ENCODE measurements around the gene DIDO1. TPM values are rescaled to one million over a fixed set of nuclear protein-coding genes. Genes with fewer than 3 reads are reported as not detected.
"Not testable (repeated sequence)": the region's sequence is repeated elsewhere in the genome, so short reads cannot be mapped to it uniquely, and the experiment has no call there.

DIDO1 gene
- total RNA-seq, 2 experiments from 2014 or later, result 51.9 to 54.3 TPM

DNA sequence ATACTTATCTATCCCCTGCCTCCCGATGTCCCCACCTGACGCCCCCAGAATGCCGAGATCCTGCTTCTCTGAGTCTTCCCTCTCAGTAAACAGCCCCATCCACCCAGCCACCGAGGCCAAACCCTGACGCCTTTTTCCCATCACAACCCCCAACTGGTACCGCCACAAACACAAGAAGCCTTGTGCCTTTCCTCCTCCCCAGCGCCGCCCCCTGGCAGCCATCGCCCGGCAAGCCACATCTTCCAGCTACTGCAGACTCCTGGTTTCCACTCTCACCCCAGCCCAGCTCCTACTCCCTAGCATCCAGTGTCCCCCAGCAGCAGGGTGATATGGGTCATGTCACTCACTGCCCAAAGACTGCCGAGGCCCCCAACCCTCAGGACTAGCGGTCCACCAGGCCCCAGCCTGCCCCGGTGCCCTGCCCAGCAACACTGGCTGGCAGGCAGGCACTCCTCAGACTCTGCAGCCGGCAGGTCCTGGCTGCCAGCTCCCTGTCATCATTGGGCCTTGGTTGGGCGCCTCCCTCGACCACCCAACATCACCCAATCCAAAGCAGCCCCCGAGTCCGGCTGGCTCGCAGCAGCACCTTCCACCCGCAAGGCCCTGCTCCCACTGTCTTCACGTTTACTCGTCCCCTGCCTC, 75.9 kb downstream of the DIDO1 start:
- H3K36me3 Mint-ChIP-seq (ENCODE audit: low read depth), result peaks cover 34% of the 10 kb centered on the region

DNA sequence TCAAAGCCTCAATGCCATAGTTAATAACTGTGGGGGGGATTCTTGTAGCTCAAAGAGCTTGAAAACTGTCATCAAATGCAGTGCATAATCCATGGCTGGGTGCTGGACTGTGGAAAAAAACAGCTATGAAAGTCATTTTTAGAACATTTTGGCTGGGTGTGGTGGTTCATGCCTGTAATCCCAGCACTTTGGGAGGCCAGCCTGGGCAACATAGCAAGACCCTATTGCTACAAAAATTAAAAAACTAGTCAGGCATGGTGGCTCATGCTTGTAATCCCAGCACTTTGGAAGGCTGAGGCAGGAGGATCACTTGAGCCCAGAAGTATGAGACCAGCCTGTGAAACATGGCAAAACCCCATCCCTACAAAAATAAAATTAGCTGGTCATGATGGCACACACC, 76.9 kb downstream of the DIDO1 start:
- Mint-ChIP-seq H3K4me3 (no peak overlapping the region), H3K27ac (no peak overlapping the region), H3K9me3 (no peaks in the 10 kb centered on the region), H3K4me1 (ENCODE audit: low read depth) (no peaks in the 10 kb centered on the region), H3K36me3 (ENCODE audit: low read depth) (peaks cover 28% of the 10 kb centered on the region), H3K27me3 (no peaks in the 10 kb centered on the region)
- H3K36me3 ChIP-seq (ENCODE audit: insufficient read depth, low read length), result peaks cover 22% of the 10 kb centered on the region
- ATAC-seq (ENCODE audit: poor library complexity) (no peak), DNase-seq (no peak)
- H3K4me1 ChIP-seq (ENCODE audit: insufficient read depth, low read length), result no peaks in the 10 kb centered on the region
- CTCF ChIA-PET, result no interaction called here
- no peak overlapping the region for H3K4me3 ChIP-seq (ENCODE audit: low read length)
- H3K27ac ChIP-seq (ENCODE audit: low read depth in 1 of 2, low read length in 2 of 2), result no peak overlapping the region
- POLR2A ChIA-PET, result no interaction called here
- no peaks in the 10 kb centered on the region for H3K27me3 ChIP-seq (ENCODE audit: control insufficient read depth in 1 of 2, insufficient read depth in 2 of 2, low read length in 2 of 2)
- intact Hi-C loops (cut with DNase I, micrococcal nuclease), result no loop called here
- H3K9me3 ChIP-seq (ENCODE audit: control insufficient read depth in 1 of 2, insufficient read depth in 1 of 2, low read length in 2 of 2), result no peaks in the 10 kb centered on the region
- TF ChIP-seq, protein P1, sequence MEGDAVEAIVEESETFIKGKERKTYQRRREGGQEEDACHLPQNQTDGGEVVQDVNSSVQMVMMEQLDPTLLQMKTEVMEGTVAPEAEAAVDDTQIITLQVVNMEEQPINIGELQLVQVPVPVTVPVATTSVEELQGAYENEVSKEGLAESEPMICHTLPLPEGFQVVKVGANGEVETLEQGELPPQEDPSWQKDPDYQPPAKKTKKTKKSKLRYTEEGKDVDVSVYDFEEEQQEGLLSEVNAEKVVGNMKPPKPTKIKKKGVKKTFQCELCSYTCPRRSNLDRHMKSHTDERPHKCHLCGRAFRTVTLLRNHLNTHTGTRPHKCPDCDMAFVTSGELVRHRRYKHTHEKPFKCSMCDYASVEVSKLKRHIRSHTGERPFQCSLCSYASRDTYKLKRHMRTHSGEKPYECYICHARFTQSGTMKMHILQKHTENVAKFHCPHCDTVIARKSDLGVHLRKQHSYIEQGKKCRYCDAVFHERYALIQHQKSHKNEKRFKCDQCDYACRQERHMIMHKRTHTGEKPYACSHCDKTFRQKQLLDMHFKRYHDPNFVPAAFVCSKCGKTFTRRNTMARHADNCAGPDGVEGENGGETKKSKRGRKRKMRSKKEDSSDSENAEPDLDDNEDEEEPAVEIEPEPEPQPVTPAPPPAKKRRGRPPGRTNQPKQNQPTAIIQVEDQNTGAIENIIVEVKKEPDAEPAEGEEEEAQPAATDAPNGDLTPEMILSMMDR (IDR thresholded peaks at IDR 0.05), result no peak

More for the DNA sequence above, 75.9 kb downstream of the DIDO1 start:
- Histone ChIP-seq H3K36me3 (ENCODE audit: insufficient read depth, low read length) (peaks cover 22% of the 10 kb centered on the region), H3K27me3 (ENCODE audit: control insufficient read depth in 1 of 2, insufficient read depth in 2 of 2, low read length in 2 of 2) (no peaks in the 10 kb centered on the region), H3K4me3 (ENCODE audit: low read length) (no peak overlapping the region), H3K4me1 (ENCODE audit: insufficient read depth, low read length) (no peaks in the 10 kb centered on the region), H3K27ac (ENCODE audit: low read depth in 1 of 2, low read length in 2 of 2) (no peak overlapping the region), H3K9me3 (ENCODE audit: control insufficient read depth in 1 of 2, insufficient read depth in 1 of 2, low read length in 2 of 2) (no peaks in the 10 kb centered on the region)
- ChIA-PET POLR2A (no interaction called here), CTCF (no interaction called here)
- no peak overlapping the region for H3K4me3 Mint-ChIP-seq
- intact Hi-C loops (cut with DNase I, micrococcal nuclease), result no loop called here
- H3K27me3 Mint-ChIP-seq, result no peaks in the 10 kb centered on the region
- ATAC-seq (ENCODE audit: poor library complexity) (no peak), DNase-seq (no peak)
- TF ChIP-seq, protein P1 (IDR thresholded peaks at IDR 0.05), result no peak
- no peaks in the 10 kb centered on the region for H3K4me1 Mint-ChIP-seq (ENCODE audit: low read depth)
- no peaks in the 10 kb centered on the region for H3K9me3 Mint-ChIP-seq
- H3K27ac Mint-ChIP-seq, result no peak overlapping the region

DNA sequence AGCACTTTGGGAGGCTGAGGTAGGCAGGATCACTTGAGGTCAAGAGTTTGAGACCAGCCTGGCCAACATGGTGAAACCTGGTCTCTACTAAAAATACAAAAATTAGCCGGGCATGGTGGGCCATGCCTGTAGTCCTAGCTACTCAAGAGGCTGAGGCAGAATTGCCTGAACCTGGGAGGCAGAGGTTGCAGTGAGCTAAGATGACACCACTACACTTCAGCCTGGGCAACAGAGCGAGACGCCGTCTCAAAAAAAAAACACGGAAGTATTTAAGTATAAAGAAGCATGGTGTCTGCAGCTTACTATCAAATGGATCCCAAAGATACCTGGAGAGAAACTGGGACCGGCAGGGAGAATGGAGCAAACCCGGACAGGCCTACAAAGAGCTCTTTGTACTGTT, 77.4 kb downstream of the DIDO1 start:
- DNase-seq; H3K27ac ChIP-seq (ENCODE audit: low read depth in 1 of 2, low read length in 2 of 2); H3K27me3 Mint-ChIP-seq; intact Hi-C loops (cut with DNase I, micrococcal nuclease); H3K27ac Mint-ChIP-seq; H3K4me1 ChIP-seq (ENCODE audit: insufficient read depth, low read length); H3K4me3 Mint-ChIP-seq; H3K9me3 ChIP-seq (ENCODE audit: control insufficient read depth in 1 of 2, insufficient read depth in 1 of 2, low read length in 2 of 2); ATAC-seq (ENCODE audit: poor library complexity); H3K4me3 ChIP-seq (ENCODE audit: low read length); H3K4me1 Mint-ChIP-seq (ENCODE audit: low read depth); POLR2A ChIA-PET; H3K9me3 Mint-ChIP-seq; H3K27me3 ChIP-seq (ENCODE audit: control insufficient read depth in 1 of 2, insufficient read depth in 2 of 2, low read length in 2 of 2); CTCF ChIA-PET: not testable (repeated sequence)
- H3K36me3 ChIP-seq (ENCODE audit: insufficient read depth, low read length), result peaks cover 20% of the 10 kb centered on the region
- H3K36me3 Mint-ChIP-seq (ENCODE audit: low read depth), result peaks cover 24% of the 10 kb centered on the region
